ENCODE results near the gene RPRD1B.

GRCh38 chr20:38117205-38117604 lies 83.7 kb downstream of the RPRD1B start:
- TF ChIP-seq EZH2 (IDR thresholded peaks at IDR 0.05; ENCODE audit: borderline replicate concordance, low read length) (no peak), CTCF (IDR thresholded peaks at IDR 0.05; ENCODE audit: low read length) (no peak)

Data from OCI-LY1 (cell line).